T-helper 1 cell treated with Interleukin-12 subunit alpha and Interleukin-12 subunit beta and Interleukin-4 antibody, amounts not matched to agents 30 ng/mL and 1 ng/mL, for 36 hours (primary cell): Measurements from ENCODE around the gene SLC47A1. TPM values are rescaled to one million over a fixed set of nuclear protein-coding genes. Genes with fewer than 3 reads are reported as not detected.

Experiments used
- intact Hi-C: fragments of 100-400 bp; cut with micrococcal nuclease; formaldehyde crosslinking; loops from one replicate; pipeline ENCODE4 v1.15.1; 2024
- total RNA-seq: library from RNA; stranded (reverse); gene quantifications from 2 replicates; pipeline ENCODE4 v1.2.3, GENCODE V29; 2022

Gene SLC47A1
- total RNA-seq, 1 donor from 2014 or later = 0.25 TPM

- intact Hi-C loops = no loop called here
Observed at GRCh38 chr17:19590912-19591551, 57.4 kb downstream of the SLC47A1 start.

GRCh38 chr17:19592316-19592715 lies 58.7 kb downstream of the SLC47A1 start:
- intact Hi-C loops = no loop called here

GRCh38 chr17:19596869-19597268 lies 63.2 kb downstream of the SLC47A1 start:
- intact Hi-C loops = no loop called here

GRCh38 chr17:19610311-19610710 lies 76.7 kb downstream of the SLC47A1 start:
- intact Hi-C loops = no loop called here

- intact Hi-C loops = no loop called here
Observed at GRCh38 chr17:19610879-19611278, 77.2 kb downstream of the SLC47A1 start.

DNA sequence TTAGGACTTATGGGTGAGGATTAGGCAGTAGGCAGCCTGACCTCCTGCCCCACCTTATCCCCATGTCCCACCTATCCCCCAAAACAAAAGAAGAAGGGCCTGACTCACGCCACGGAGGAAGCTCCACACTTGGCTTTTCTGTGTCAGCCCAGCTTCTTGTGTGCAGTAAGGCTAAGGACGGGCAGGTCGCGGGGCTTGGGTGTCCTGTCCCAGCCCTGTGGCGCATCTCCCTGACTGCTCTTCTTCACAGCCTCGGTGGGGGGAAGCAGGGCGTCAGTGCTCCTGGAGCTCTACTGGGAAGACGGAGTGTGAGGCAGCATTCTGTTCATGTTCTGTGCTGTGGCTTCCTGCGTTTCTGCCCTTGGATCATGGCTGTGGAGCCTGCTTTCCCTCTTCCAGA lies 80.3 kb downstream of the SLC47A1 start:
- intact Hi-C loops = no loop called here

- intact Hi-C loops = no loop called here
Observed at GRCh38 chr17:19614900-19615299, 81.2 kb downstream of the SLC47A1 start.

DNA sequence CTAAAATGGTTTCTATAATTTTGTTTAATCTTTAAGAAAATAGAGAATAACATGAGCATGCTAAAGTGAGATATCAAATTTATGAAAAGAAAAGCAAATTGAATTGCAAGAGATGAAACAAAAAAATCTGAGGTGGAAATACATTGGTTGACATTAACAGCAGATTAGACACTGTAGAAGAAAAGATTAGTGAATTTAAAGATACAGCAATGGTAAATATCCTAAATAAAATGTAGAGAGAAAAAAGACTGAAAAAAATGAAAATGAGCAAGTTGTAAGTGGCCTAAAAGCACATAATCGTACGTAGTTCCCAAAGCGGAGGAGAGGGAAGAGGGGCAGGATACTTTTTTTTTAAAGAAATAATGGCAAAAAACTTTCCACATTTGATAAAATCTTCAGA lies 84.4 kb downstream of the SLC47A1 start:
- intact Hi-C loops = no loop called here

GRCh38 chr17:19619705-19620325 lies 86.2 kb downstream of the SLC47A1 start:
- intact Hi-C loops = no loop called here

DNA sequence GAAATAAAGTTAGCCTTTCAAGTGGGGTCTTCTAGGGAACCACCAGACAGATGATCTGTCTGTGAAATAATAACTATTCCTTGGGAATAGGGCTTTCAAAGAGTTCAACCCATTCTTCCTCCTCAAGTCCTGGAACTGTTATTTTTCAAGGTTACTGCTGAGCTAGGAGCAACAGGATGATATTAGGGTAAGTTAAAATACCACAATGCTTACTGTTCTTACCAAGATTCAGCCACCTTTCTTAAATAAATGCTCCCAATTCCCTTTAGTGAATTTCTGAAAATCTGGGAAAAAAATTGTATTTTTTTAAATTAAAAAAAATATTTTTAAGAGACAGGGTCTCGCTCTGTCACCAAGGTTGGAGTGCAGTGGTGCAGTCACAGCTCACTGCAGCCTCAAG lies 88.0 kb downstream of the SLC47A1 start:
- intact Hi-C loops = no loop called here

GRCh38 chr17:19626079-19626478 lies 92.4 kb downstream of the SLC47A1 start:
- intact Hi-C loops = no loop called here

Other genes starting within 250 kb of the SLC47A1 start
- gene B9D1, start 171.1 kb upstream of the SLC47A1 start, total RNA-seq = 2.5 and 3.0 TPM in 2 replicates
- 32.1 and 33.2 TPM in 2 replicates for gene MAPK7, start 155.4 kb upstream of the SLC47A1 start, total RNA-seq
- gene MFAP4, start 146.7 kb upstream of the SLC47A1 start, total RNA-seq = not detected in 2 replicates
- gene RNF112, start 122.6 kb upstream of the SLC47A1 start, total RNA-seq = 0.24 and 0.96 TPM in 2 replicates
- 30.9 and 32.7 TPM in 2 replicates for gene ALDH3A2, start 114.9 kb downstream of the SLC47A1 start, total RNA-seq
- gene SLC47A2, start 182.7 kb downstream of the SLC47A1 start, total RNA-seq = not detected in 2 replicates
- gene ALDH3A1, start 214.4 kb downstream of the SLC47A1 start, total RNA-seq = not detected in 2 replicates